ENCODE measurements around the gene CGB3.
"Not testable (repeated sequence)": the region's sequence is repeated elsewhere in the genome, so short reads cannot be mapped to it uniquely, and the experiment has no call there.

Gene CGB3

DNA sequence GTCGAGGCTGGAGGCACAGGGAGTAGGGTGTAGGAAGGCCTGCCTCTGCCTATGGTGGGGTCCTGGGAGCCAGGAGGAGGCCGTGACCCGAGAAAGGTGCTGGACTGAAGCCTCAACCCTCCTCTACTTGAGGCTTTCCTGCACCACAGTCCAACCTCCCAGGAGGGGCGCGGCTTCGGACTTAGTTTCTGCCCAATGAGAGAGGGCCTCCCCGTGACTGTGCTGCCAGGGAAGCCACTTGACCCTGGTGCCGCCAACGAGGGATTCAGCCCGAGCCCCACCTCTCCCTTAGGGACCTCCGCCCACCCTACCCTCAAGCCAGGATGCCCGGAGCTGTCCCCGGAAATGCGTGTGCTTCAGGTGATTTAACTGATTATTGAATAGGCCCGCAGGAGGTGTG lies at the start of gene CGB3:
Gene CGB3 (minus strand): TSS at position 101 of the 400 bp plus-strand sequence. CDS start 362 bp downstream, outside the sequence.
- not testable (repeated sequence) for DNase-seq

DNA sequence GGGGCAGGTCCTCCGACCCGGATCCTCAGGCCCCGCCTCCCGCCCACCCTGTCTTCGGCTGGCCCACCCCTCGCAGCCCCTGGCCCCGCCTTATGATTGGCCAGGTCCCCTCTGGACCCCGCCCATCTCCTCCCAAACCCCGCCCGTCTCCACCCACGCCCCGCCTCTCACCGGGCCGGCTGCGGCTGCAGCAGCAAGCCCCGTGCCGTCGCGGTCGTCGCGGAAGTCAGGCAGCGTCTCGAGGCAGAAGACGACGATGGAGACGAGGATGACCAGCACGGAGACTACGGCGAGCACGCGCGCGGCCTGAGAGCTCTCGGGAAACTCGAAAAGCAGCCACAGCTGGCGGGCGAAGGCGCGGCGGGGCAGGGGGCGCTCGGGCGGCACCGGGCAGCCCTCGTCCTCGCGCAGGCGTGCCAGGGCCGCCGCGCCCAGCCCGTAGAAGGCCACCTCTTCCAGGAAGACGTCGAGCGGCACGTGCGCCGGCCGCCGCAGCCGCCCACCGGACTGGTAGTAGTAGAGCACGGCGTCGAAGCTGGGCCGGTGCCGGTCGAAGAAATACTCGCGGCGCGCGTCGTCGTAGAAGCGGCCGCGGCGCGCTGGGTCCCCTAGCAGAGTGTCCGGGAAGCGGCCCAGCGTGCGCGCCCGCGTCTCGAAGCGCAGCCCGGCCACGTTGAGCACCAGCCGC lies 47.9 kb upstream of the CGB3 start:
- DNase-seq, result no peak

GRCh38 chr19:49070416-49070815 lies 46.3 kb upstream of the CGB3 start:
- DNase-seq, result no peak

DNA sequence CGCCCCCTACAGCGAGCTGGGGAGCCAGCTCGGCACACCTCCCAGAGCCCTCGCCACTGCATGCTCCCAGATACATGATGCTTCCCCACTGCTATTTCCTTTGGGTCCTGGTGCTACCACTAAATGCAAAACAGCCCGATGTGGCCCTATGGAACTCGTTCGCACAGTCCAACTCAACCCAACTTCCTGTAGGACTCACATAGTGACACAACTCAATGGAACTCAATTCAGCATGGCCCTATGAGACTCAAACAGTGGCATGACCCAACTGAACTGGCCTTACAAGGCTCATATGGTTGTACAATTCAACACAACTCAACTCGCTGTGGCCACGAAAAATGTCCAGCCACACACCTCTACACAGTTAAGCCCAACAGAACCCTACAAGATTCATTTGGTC lies 44.9 kb upstream of the CGB3 start:
- no peak for DNase-seq

GRCh38 chr19:49067554-49067953 lies 43.4 kb upstream of the CGB3 start:
- no peak for DNase-seq

- DNase-seq, result no peak
These were observed 41.9 kb upstream of the CGB3 start for GRCh38 chr19:49065905-49066512.

DNA sequence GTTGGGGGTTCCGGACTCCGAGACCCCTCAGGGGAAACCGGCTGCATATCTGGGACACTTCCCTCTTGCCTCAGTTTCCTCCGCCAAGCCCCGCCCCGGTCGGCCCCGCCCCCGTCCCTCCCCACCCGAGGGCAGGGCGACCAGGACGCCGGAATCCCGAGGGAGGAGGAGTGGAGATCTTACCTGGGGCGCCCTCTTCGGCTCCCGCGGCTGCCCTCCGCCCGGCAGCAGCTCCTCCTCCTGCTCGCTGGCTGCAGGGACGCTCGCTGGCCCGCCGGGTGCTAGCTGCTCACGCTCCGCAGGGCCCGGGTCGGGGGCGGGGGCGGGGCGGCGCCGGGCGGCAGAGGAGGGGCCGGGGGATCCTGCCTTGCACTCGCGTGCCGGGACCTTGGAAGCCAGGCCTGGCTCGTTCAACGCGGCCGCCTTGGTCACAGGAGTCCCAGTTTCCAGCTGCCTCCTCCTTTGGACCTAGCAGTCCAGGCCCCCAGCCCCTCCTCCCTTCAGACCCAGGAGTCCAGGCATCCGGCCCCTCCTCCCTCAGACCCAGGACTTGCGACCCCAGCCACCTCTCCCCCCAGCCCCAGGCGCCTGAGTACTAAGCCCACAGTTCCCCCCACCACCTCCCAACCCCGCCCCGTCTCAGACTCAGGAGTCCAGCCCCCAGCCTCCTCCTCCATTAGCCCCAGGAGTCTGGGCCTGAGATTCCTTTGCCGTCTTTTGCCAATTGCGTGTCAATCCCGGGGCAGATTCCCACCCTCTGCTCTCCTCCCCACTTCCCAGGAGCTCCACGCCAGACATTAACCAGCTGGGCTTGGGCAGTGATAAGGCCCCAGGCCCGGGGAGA lies 40.9 kb upstream of the CGB3 start, which contains the start of gene NTF4:
Gene NTF4 (minus strand): TSS at position 51 of the 844 bp plus-strand sequence. CDS start 2,821 bp downstream, outside the sequence.
- DNase-seq, result no peak

DNA sequence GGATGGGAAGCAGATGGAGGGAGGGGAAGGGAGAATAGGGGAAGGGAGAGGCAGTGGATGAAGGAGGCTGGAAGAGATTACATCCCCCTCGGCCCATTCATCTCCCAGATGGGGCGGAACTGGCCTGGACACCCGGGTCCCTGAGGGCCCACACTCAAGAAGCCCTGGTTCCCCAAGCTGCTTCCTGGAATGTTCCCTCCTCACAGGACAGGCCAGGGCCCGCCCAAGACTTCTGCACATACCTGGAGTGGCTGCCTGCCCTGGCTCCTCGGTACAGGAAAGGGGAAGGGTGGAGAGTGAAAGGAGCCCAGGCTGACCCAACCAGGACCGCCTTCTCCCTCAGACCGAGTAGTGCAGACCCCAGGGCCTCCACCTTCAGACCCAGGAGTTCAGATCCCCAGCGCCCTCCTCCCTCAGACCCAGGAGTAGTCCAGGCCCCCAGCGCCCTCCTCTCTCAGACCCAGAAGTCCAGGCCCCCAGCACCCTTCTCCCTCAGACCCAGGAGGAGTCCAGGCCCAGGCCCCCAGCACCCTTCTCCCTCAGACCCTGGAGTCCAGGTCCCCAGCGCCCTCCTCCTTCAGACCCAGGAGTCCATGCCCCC lies 40.0 kb upstream of the CGB3 start:
- DNase-seq, result no peak

- no peak for DNase-seq
These were observed 37.3 kb upstream of the CGB3 start for GRCh38 chr19:49061445-49061844.

- DNase-seq, result no peak
These were observed 36.9 kb upstream of the CGB3 start for GRCh38 chr19:49061000-49061399.

- no peak for DNase-seq
These were observed 34.9 kb upstream of the CGB3 start for GRCh38 chr19:49059053-49059452.

GRCh38 chr19:49058562-49058961 lies 34.4 kb upstream of the CGB3 start:
- no peak for DNase-seq

GRCh38 chr19:49057636-49058234 lies 33.6 kb upstream of the CGB3 start, which contains the start of gene CGB7:
Gene CGB7 (minus strand): TSS chr19:49057749. CDS start chr19:49055375, 2,374 bp downstream.
- no peak for DNase-seq

DNA sequence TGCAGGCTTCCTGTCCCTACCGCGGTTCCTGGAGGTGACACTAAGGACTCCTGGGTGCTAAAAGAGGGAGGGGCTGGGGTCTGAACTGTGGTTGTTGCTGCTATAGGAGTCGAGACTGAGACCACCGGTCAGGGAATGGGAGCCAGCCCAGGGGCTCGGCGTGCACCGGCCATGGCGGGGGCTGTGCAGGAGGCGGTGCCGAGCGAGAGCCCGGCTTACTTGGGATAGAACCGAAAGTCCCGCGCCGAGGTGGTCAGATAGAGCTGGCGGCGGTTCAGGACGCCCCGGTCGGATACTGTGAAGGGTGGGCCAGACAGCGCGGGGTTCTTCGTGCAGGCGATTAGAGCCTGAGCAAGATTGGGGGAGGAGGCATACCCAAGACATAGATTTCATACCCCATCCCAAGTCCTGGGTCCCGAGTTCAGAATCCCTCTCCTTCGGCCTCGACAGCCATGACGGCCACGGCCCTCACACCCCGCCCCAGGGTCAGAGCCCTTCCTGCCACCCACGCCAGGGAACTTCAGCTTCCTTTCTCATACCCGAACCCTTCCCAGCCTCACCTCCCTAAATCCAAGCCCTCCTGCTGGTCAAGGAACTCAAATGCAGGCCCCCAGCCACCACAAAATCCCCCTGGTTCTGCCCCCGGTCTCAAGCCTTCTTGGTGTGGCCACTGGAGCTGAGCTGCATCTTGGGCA lies 32.9 kb upstream of the CGB3 start:
- not testable (repeated sequence) for DNase-seq

DNA sequence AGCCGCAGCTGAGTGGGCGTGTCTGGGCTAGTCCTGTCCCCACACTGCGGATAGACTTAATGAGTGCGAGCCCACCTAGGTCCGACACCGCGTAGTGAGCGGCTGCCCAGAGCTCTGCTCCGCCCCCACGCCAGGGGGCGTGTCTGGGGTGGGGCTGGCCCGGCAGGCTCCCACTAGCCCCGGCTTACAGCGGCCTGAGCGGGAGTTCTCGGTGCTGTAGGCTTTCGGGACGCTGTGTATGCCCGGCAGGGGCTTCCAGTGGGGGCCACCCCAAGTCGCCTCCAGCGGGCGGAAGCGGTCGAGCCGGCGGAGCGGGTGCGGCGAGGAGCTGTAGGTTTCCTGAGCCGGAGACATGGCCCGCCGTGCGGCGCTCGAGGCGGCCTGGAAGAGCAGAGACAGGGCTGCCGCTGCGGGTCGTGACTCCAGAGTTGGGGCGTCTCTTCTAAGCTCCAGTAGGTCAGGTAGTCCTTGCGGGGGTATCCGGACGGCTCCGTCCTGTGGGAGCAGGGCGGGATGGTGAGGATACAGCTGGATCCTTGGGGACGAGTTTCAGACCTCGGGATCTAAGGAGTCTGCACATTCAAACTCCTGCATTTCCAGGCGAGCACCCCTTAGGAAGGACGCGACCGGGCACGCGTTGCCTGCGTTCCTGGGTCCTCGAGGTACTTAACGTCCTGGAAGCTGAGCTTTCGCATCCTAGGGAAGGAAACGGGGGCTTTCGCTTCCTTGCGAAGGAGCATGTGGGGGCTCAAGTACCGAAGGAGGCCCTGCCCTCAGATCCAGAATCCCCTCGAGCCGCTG lies 32.2 kb upstream of the CGB3 start:
- DNase-seq, result no peak

- DNase-seq, result peak; percentile 40
These were observed 26.4 kb upstream of the CGB3 start for GRCh38 chr19:49050376-49051033.

GRCh38 chr19:49049834-49050233 lies 25.7 kb upstream of the CGB3 start:
- not testable (repeated sequence) for DNase-seq

DNA sequence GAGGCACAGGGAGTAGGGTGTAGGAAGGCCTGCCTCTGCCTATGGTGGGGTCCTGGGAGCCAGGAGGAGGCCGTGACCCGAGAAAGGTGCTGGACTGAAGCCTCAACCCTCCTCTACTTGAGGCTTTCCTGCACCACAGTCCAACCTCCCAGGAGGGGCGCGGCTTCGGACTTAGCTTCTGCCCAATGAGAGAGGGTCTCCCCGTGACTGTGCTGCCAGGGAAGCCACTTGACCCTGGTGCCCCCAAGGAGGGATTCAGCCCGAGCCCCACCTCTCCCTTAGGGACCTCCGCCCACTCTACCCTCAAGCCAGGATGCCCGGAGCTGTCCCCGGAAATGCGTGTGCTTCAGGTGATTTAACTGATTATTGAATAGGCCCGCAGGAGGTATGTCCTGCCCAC lies 24.9 kb upstream of the CGB3 start, which contains the start of gene CGB8:
Gene CGB8 (minus strand): TSS at position 101 of the 400 bp plus-strand sequence. CDS start 372 bp downstream, outside the sequence.
- not testable (repeated sequence) for DNase-seq

DNA sequence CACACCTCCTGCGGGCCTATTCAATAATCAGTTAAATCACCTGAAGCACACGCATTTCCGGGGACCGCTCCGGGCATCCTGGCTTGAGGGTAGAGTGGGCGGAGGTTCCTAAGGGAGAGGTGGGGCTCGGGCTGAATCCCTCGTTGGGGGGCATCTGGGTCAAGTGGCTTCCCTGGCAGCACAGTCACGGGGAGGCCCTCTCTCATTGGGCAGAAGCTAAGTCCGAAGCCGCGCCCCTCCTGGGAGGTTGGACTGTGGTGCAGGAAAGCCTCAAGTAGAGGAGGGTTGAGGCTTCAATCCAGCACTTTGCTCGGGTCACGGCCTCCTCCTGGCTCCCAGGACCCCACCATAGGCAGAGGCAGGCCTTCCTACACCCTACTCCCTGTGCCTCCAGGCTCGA lies 19.4 kb upstream of the CGB3 start, which contains the start of gene CGB5:
Gene CGB5 (plus strand): TSS at position 301 of the 400 bp plus-strand sequence. CDS start 362 bp downstream, outside the sequence.
- DNase-seq, result not testable (repeated sequence)

DNA sequence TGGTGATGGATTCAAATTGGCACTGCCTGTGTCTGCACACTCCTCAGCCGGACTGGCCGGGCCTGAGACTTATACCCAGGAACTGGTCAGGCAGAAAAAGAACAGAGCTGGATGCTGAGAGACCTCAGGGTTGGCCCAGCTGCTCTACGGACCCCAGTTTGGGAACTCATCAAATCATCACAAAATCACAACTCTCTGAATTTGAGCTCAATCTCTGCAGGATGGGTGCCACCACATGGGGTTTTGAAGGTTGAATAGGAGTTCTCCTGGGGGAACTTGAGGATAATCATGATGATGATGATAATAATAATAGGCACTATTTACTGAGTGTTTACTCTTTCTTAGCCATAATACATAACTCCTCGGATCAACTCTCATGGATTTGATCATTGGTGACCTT lies 18.5 kb upstream of the CGB3 start:
- DNase-seq, result not testable (repeated sequence)

Measured in T1000 (cell line).